Breast epithelium (tissue), 3 donors: ENCODE measurements around the gene RARG.
A peak's percentile ranks its signal among the peaks of the same experiment; 100 is the strongest.

Experiments used
- CTCF ChIP-seq, 3 donors: fragments of 450-650 bp; IDR thresholded peaks; one replicate each; pipeline ENCODE4 v1.5.1; 2016 to 2017; ENCODE audit warnings: antibody characterized with exemption in 3 of 3, mild to moderate bottlenecking in 3 of 3, moderate library complexity in 3 of 3
- POLR2A ChIP-seq: fragments of 450-650 bp; IDR thresholded peaks from one replicate; pipeline ENCODE4 v1.6.1; 2016; ENCODE audit warnings: antibody characterized with exemption, mild to moderate bottlenecking, moderate library complexity

- TF ChIP-seq CTCF (IDR thresholded peaks at IDR 0.05) (peak in 2 of 3 donors; percentile 29 to 36), POLR2A (no peak)
Observed at GRCh38 chr12:53251477-53252348, 19.7 kb upstream of the RARG start.
